ENCODE data around the gene RDH5.

The RDH5 gene

DNA sequence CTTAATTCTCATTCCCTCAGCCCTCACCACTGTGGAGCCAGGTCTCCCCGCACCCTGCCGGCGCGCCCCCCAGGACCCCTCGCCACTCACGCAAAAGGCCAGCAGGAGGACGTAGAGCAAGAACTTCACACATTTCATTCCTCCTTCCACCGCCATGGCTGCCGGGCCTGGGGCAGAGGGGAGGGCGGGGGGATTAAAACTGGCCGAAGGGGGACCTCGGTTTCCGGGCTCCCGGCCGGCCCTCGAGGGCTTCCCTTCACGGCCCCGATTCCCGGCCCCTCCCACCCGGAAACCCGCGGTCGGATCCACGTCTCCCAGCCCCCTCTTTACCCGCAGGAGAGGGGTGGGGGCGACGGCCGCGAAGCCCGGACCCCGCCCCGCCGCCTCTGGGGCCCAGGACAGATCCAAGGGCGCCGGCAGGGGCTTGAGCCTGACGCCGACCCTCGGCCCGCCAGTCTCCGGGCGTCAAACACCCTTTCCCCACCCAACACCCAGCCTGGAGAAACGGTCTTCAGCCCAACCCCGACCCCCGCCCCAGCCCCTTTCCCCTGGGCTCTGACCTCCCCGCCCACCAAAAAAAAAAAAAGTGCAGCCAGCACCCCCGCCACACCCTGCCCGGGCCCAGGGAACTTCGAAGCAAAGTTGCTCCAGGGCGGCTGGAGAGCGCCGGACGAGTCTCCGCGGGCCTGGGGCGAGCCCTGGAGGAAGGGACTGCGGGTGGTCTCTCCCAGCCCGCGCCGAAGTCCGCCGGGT lies 8.2 kb downstream of the RDH5 start:
- no peak for TF ChIP-seq CTCF (IDR thresholded peaks at IDR 0.05; ENCODE audit: low read depth, low read length)

GRCh38 chr12:55728939-55729818 lies 9.0 kb downstream of the RDH5 start, which contains the start of gene CD63:
CD63 (minus strand) TSS chr12:55729009; CDS start chr12:55728341, 668 bp downstream.
- TF ChIP-seq CTCF (IDR thresholded peaks at IDR 0.05; ENCODE audit: low read depth, low read length): no peak
- H3K4me3 ChIP-seq (replicated peaks in 1 of 2; ENCODE audit: low read depth in 2 of 2, low read length in 2 of 2): peak within 1 kb of the TSS; percentile 83 to 94
- DNase-seq (ENCODE audit: low read depth in 2 of 2): peak; percentile 94 to 96

More for the DNA sequence above, 8.2 kb downstream of the RDH5 start:
- peak; percentile 56 to 80 for DNase-seq (ENCODE audit: low read depth in 2 of 2)
- H3K4me3 ChIP-seq (replicated peaks in 1 of 2; ENCODE audit: low read depth in 2 of 2, low read length in 2 of 2): peak overlapping the region; percentile 83 to 94

GRCh38 chr12:55729819-55730818 lies 9.9 kb downstream of the RDH5 start:
- peak; percentile 71 to 73 for DNase-seq (ENCODE audit: low read depth in 2 of 2)
- peak overlapping the region; percentile 66 to 94 for H3K4me3 ChIP-seq (replicated peaks in 1 of 2; ENCODE audit: low read depth in 2 of 2, low read length in 2 of 2)
- TF ChIP-seq CTCF (IDR thresholded peaks at IDR 0.05; ENCODE audit: low read depth, low read length): no peak

DNA sequence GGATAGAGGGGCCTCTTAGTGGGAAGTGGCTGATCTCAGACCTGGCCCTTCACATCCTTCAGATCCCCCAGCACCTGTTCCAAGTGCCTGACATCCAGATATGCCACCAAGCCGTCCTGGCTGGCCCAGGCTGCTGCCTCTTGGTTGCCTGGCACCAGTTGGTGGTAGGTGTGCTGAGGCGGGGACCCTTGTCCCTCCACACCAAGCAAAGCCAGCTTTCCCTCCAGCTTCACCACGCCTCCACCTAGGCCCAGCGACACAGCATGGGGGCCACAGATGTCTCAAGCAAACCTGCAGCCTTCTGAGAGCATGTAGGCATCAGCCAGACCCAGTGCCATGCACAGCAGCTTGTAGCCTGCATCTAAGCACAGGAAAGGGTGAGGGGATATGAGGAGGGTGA lies 12.1 kb downstream of the RDH5 start:
- DNase-seq (ENCODE audit: low read depth in 2 of 2): no peak
- H3K4me3 ChIP-seq (replicated peaks in 1 of 2; ENCODE audit: low read depth in 2 of 2, low read length in 2 of 2): no peak overlapping the region

DNA sequence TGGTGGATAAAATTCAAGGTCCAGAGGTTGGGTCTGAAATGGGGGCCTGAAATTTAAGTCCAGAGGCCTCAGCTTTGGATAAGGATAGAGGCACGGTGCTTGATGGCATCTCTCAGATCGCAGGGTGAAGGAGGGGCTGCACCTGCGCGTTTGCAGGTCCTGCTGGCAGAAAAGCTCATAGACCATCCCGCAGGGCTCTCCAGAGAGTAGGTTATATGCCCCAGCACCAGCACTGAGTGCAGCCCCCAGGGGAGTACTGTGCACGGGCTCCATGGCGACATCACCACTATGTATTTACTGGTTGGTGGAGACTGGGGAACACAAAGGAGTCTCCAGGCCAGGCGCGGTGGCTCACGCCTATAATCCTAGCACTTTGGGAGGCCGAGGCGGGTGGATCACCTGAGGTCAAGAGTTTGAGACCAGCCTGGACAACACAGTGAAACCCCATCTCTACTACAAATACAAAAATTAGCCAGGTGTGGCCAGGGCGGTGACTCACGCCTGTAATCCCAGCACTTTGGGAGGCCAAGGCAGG lies 12.9 kb downstream of the RDH5 start:
- no peak overlapping the region for H3K4me3 ChIP-seq (replicated peaks in 1 of 2; ENCODE audit: low read depth in 2 of 2, low read length in 2 of 2)
- DNase-seq (ENCODE audit: low read depth in 2 of 2): no peak
- TF ChIP-seq CTCF (IDR thresholded peaks at IDR 0.05; ENCODE audit: low read depth, low read length): no peak

More for the DNA sequence above, 12.1 kb downstream of the RDH5 start:
- TF ChIP-seq CTCF (IDR thresholded peaks at IDR 0.05; ENCODE audit: low read depth, low read length): no peak

GRCh38 chr12:55733858-55734257 lies 13.7 kb downstream of the RDH5 start:
- TF ChIP-seq CTCF (IDR thresholded peaks at IDR 0.05; ENCODE audit: low read depth, low read length): no peak
- no peak for DNase-seq (ENCODE audit: low read depth in 2 of 2)
- H3K4me3 ChIP-seq (replicated peaks in 1 of 2; ENCODE audit: low read depth in 2 of 2, low read length in 2 of 2): no peak overlapping the region
